Stimulated activated CD8-positive, alpha-beta memory T cell treated with anti-CD3 and anti-CD28 coated beads, Interleukin-4, amount 100 ng/mL, for 4 hours (primary cell): ENCODE measurements around the gene COL13A1.

ENCODE experiments used
- DNase-seq, 2 donors: peaks; one replicate each; pipeline ENCODE4 v3.0.0-alpha.2; 2020; ENCODE audit warnings: low read depth in 2 of 2, low spot score in 1 of 2

COL13A1 gene

DNA sequence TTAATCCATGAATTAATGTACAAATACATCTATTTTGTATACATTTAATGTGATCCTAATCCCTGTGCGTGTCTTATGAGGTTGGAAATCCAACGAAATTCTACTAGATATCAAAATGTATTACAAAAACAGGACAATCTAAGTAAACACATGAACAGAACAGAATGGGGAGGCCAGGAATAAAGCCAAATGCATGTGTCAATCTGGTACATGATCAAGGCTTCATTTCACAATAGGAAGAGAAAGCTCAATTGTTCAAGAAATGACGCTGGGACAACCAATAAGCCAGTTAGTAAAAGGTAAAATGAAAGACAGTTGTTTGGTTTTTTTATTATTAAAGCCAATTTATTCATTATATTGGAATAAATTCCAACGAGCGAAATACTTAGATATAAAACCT lies 83.0 kb downstream of the COL13A1 start:
- no peak for DNase-seq

DNA sequence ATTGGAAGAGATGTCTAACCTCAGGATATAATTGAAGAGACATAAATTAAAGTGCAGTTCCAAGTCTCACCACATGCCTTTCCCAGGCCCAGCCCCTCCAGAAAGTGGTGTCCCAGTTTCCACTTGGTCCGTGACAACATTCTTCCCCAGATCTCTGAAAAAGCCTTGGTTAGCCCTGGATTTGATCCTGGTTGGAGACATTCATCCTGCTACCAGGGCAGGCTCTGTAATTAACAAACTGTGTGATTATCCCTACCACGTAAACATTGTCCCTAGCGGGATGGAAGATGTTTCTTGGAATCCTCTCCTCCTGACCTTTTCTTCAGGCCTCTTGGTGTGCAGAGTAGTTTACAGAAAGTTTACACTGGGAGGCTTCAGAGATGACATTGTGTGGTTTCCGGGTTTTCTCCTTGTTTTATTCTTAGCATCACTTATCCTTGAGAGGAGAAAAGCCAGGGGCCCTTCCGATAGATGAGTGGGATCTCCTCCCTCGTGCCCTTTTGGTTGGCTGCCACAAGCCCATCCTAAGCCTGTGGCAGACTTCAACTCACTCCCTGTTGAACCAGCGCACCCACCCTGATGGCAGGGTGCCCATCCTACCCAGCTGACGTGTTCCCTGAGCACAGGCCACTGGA lies 83.8 kb downstream of the COL13A1 start:
- DNase-seq = no peak

DNA sequence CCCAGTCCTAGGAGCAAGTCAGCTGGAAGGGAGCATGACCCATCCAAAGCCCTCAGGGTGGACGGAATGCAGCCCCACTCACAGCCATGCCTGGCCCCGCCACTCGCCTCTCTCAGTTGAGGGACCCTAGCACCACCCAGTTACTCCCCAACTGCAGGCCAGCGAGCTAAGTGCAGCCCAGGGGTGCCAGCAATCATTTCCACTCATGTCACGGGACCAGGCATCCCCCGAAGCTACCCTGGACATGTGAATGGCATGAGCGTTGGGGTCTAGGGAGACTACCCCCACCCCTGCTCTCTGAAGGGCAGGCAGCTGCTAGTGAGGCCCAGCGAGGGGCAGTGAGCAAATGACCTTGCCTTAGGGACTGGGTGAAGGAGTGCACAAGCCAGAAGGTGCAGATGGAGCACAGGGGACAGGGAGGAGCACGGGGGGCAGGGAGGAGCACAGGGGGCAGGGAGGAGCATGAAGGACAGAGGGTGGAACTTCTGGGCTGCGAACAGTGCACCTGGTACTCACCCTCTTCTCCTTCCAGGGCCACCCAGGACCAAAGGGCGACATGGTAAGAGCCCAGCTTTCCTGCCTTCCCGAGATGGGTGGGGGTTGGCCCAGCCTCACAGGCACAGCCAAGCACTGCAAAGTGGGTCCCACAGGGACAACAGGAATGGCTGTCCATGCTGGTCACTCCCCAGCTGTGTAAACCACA lies 87.3 kb downstream of the COL13A1 start:
- DNase-seq = no peak

DNA sequence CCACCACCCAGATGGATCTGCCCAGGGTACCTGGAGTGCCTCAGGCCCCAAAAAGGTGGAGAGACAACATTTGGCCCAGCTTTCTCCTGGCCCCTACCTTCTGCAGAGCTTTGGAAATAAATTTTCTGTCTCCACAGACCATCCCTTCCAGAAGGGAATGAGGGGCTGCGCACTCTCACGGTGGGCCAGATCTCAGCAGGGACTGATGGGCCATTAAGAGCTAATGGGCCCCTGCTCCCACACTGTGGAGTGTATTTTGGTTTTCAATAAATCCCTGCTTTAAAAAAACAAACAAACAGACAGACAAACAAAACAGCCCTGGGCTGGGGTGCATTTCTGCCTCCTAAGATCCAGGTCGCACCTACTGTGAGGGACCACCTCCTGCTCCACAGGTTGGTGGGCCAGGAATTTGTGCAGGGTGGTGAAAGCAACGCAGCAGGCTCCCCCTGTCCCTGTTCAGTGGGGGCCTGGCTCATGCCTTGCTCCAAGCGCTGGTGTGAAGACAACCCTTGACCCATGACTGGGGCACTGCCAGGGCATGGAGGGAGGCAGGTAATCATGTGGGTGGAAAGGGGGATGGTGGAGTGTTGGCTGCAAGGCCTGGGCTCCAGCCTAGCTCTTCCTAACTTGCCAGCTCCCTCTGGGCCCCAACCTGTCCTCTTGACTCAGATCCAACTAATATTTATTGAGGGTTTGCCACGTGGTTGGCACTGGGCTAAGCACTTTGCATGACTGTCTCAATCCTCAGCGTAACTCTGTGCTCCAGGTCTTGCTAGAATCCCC lies 88.5 kb downstream of the COL13A1 start:
- no peak for DNase-seq

DNA sequence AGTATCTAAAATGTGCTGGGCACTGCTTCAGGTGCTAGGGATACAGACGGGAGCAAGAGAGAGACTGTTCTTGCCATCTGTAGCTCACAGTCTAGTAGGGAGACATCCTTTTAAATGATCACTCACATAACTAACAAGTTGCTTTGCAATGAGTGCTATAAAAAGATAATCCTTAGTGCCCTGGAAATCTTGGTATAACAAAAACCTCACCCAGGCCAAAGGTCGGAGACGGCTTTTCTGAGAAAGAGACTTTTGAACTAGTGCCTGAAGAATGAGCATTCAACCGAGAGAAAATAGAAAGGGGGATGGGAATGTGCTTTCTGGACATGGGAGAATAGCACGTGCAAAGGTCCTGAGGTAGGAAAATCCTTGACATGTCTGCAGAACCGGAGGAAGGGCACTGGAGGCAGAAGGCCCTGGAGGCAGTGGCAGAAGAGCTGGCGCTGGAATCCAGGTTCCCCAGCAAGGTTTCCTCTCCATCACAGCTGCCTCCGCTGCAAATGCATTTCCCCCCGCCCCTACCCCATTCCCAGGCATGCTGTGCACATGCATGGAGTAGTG lies 89.4 kb downstream of the COL13A1 start:
- DNase-seq = no peak

DNA sequence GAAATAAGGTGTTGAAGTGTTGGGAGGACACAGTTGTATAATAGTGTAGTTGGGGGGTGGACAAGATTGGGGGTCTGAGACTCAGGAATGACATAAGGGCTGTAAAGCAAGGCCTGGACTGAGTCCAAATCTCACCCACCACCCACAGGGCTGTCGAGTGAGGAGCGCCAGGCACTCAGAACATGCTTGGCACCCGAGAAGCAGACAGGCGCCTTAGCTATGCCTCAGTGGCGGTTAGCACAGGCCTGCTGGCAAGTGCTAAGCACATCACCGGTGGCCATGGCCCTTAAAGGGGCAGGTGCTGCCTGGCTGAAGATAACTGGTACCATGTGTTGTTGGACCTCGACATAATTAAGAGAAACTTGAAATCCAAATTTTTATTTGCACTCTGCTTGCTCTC lies 90.7 kb downstream of the COL13A1 start:
- DNase-seq = no peak

DNA sequence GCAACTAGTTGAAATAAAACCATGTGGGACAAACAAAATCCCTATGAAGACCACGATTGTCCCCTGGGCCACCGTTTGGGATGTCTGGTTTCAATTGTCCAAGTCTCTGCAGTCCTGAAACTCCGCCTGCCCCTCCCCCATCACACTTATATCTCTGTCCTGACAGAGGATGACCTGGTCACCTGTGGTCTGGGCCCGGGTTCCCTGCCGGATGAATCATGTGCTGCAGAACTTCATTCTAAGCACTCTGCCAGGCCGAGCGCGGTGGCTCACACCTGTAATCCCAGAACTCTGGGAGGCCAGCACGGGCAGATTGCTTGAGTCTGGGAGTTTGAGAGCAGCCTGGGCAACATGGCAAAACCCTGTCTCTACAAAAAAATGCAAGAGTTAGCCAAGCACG lies 91.1 kb downstream of the COL13A1 start:
- no peak for DNase-seq

DNA sequence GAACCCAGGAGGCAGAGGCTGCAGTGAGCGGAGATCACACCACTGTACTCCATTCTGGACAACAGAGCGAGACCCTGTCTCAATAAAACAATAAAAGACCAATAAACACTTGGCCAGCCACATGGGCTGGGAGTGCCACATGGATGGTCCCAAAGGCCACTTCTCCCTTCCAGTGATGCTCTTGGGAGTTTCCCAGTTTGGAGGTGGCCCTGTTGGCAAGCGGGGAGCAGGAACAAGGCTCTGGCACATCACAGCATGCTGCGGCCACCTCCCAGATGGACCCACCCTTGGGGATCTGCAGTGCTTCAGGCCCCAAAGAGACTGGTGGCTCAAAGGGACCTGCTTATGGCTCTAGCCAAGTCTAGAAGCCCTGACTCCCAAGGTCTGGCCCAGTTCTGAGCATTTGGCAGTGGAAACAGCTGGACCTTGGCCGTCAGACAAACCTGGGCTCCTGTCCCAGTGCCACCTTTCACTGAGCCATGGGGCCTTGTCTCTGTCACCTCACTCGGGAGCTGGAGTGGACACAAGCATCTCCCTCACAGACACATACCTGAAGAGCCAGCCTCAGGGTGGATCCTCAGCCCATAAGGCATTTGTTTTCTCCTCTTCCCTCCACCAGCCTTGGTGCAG lies 91.7 kb downstream of the COL13A1 start:
- no peak for DNase-seq

DNA sequence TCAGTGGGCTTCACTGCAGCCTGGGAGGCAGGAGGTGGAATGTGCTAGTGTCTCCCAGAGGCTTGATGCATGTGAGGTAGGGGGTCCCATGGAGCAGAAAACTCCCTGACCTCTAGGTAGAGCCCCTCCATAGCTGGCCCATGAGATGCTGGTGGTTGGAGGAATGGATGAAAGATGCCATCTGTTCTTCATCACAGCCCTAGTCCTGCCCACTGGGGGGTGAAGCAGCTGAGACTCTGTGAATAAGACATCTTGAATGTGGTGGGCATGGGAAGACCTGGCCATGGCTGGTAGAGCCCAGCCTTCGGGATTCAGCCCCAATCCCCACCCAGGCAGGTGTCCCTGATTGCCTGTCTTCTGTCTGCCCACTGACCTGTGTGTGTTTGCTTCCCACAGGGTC lies 92.5 kb downstream of the COL13A1 start:
- no peak for DNase-seq

DNA sequence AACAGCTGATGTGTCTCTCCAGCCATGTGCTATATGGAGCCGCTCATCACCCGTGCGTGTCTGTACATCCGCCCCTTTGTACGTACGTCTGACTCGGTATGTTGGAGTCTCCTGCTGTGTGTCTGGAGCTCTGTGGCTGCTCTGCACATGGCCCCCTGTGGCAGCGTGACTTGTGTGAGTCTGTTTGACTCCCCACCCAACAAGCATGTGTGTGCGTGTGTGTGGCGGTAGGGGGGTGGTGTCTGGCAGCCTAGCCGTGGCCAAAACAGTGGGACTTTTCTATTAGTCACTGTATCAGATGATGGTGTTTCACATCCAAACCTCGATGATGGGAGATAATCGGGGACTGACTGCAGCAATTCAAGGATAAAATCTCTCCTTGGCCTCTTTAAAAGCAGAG lies 94.1 kb downstream of the COL13A1 start:
- no peak for DNase-seq

DNA sequence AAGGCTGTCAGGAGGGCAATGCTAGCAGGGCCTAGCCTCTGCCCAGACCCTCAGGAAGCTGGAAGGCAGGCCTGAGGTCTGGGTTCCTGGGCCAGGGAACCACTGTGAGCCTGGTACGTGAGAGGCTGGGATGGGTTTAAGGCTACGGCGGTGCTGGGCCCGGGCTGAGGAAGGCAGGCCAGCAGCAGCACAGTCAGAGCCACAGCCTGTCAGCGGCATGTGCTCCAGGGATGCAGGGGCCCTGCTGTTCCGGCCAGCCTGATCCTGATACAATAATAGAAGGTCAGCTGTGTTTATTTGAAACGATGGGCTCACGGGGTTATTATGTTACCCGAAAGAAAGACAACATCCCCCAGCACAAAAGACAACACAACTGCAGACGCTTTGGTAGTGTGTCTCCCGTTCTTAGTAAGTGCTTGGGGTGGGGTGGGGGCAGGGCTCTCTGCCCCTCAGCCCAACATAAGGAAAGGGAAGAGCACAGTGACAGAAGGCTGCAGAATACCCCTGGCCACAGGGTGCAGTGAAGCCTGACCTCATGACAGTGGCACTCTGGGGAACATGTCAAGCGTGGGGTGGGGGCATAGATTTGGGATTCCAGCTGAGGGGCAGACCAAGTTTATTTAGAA lies 95.0 kb downstream of the COL13A1 start:
- no peak for DNase-seq

DNA sequence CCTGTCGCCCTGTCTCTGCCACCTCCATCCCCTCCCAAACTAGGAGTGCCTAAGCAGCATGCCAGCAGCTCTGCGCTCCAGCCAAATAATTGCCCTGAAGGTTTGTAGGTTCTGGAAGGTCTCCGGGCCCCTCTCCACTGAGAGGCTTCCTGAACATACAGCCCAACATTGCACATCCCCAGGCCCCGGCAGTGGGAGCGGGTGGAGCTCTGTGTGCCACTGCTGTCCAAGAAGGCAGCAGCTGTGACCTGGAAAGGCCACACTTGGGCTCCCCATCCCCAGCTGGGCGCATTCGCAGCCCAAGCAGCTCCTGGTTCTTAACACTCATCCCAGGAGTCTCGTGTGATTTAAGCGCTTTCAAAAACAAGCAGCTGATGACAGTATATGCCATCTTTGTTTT lies 95.7 kb downstream of the COL13A1 start:
- no peak for DNase-seq

DNA sequence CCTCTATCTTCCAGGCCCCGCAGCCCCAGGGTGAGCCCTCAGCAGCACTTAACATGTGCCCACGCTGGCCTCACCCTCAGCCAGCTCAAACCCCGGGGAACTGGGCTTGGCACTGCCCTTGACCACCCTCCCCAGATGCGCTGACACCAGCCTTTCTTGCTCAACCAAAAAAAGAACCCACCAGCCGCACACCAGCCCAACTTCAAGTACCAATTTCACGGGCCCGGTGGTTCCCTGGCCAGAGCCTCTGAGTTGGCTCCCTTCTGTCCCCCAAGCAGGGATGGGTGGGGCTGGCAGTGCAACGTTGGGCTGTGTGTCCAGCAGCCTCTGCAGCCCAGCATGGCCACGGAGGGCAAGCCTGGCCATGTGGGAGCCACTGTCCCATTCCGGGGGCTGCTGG lies 96.3 kb downstream of the COL13A1 start:
- DNase-seq = no peak

DNA sequence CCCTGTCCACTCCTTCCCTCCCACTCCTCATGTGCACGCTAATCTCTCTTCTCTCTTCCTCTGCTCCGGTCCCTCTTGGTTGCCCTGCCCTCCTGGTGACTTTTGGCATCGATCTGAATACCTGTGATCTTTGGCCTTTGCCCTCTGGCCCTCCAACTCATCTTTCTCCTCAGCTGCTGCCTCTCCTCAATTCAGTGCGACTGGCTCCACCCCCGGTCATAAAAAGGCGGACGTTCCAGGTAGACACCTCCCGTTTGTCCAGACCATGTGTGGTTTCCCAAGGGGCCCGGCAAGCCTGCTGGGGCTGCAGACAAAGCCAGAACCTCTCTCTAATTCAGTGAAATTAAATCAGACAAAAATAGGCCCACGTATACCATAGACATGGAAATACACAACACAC lies 96.8 kb downstream of the COL13A1 start:
- no peak for DNase-seq

DNA sequence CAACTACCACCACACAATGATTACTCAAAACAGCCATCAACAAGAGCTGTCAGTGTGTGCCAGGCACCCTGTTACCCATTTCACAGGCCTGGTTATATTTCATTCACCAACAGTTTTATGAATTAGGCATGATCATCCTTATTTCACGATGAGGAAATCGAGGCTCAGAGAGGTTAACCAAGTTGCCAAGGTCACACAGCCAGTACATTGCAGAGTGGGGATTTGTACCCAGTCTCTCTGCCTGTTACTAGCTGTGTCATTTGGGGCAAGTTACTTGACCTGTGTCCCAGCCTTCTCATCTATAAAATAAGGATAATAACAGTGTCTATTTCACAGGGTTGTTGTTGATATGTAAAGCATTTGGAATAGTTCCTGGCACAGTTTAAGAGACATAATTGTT lies 97.2 kb downstream of the COL13A1 start:
- DNase-seq = no peak

DNA sequence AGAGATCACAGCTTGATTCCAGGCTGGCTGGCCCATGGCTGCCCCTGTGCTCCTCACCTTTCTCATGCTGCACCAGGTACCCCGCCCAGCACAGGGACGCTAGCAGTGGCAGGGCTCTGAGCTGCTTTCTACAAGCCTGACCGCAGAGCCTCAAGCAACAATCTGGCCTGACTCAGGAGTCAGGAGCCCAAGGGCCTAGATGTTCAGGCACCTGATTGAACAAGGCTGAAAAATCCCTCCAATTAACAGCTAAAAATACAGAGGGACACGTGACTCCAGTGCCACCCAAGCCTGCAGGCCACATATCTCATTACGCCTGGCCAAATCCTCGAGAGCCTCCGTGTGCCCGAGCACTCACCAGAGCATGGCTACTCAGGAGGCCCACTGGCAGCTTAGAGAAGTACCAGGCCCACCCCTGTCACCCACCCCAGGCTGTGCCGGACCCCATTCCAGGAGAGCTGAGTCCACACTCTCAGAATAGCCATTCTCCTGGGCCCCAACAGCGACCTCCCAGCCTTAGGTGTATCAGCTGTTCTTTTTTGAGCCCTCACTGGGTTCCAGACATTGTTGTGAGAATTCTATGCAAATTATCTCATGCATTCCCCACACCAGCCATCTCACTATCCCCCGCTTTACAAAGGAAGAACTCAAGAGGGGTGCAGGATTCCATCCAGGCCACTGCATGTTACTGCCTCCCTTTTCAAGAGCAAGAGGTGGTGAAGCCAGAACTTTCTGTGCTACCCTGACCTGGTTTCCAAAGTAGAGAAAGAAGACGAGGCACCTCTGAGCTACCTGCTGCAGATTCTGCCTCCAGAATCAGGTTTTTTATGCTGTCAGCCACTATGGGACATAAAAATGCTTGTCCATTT lies 98.3 kb downstream of the COL13A1 start:
- DNase-seq = no peak

DNA sequence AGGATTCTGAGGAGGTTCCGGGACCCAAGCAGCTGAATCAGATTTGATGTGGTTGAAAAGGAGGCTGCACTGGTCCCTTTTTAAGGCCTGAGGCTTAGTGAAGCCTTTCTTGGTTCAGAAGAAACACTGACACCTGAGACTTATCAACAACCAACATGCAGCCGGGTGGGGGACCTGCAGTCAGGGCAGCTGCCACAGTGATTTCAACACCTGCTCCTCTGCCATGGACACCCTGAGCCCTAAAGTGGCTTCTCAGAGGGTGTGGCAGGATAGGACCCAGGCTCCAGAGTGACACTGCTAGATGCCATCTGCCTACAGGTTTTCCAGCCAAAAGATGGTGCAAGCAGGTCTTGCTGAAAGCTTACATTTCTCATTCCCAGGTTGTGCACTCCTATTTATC lies 99.3 kb downstream of the COL13A1 start:
- DNase-seq = no peak

DNA sequence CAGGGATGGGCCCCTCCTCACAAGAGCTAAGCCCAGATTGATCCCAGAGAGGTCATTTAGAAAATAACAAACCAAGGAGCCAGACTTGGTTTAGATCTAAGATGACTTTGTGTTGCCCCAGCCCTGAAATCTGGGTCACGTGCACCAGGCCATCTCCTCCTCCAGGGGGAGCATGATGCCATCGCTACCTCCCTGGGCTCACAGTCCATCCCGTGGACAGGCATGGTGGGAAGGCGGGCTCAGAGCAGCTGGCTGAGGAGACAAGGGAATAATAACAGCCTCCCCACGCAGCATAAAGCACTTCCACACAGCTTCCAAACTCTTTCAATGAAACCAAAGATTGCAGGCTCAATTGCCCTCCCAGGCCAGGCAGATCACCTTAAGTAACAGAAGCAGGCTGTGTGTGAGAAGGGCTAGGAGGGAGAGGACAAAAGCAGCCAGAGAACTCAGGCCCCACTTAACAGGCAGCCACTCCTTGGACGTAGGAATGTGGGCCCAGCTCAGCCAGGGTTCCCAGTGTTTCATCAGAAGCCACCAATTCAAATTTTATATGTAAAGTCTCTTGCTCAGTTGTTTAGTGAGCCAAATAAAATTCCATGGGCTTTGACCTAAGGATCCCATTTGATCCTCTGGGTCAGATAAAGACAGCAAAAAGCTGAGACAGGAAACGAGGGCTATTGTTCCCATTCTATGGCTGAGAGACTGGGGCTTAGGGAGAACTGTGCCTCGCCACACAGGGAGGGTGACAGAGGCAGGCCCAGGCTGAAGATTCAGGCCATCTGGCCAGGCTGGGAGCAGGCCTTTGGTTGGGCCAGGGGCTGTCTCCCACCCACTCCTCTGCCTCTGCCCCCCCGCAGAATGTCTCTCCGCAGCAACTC lies 100.2 kb downstream of the COL13A1 start:
- no peak for DNase-seq

DNA sequence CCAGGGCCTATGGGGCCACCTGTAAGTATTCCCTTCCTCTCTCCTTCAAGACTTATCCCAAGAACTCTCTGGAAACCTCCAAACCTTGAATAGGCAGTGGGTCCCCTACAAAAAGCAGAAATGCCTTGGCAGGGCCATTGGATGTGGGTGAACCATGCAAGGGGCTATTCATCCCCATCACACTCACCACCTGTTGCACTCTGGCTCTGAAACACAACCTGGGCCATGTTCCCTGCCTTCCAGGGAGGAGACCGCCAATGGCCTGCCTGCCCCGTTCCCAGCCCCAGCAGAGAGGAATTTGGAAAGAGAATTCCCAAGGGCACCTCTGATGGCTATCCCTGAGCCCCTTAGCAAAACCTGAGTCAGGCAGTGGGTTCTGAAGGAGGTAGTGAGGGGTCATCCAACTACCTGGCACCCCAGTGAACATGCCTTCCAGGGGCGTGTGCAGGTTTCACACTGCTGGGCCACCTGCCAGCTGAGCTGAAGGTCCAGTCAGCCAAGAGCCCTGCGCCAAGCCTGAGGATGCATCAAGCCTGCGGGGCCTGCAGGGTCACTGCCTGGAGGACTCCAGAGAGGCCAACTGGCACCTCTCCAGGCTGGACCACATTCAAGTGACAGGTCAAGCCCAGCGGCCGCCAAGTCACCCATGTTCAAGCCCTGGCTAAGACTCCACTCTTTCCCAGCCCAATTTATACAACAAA lies 101.3 kb downstream of the COL13A1 start:
- DNase-seq = no peak
